GM12878 (cell line): Measurements from ENCODE around the gene GMPR2.

Experiments used
- GABPA ChIP-seq: IDR thresholded peaks from 2 replicates; pipeline ENCODE4 v1.6.1; 2014; ENCODE audit warnings: antibody characterized with exemption, low read depth, mild to moderate bottlenecking, inconsistent platforms
- KDM1A ChIP-seq: fragments of 200-600 bp; sonication (generic); IDR thresholded peaks from 2 replicates; pipeline ENCODE4 v1.6.1; 2016; ENCODE audit warnings: borderline replicate concordance
- NR2F1 ChIP-seq: fragments of 450-650 bp; conservative IDR thresholded peaks from 2 replicates; pipeline ENCODE4 v1.6.1; 2017; ENCODE audit warnings: mild to moderate bottlenecking
- POLR2A ChIP-seq: IDR thresholded peaks from 2 replicates; pipeline ENCODE4 v1.6.1; 2011; ENCODE audit warnings: low read depth, mild to moderate bottlenecking, low read length
- TARDBP ChIP-seq: IDR thresholded peaks from 2 replicates; pipeline ENCODE4 v1.6.1; 2016; ENCODE audit warnings: borderline replicate concordance
- TF ChIP-seq, protein P1 (sequence below), 3 experiments: IDR thresholded peaks in 2 of 3; conservative IDR thresholded peaks in 1 of 3; 2 replicates each; pipeline ENCODE4 v1.5.1; 2011; ENCODE audit warnings: low read depth in 3 of 3, low read length in 3 of 3, mild to moderate bottlenecking in 3 of 3, control low read depth in 2 of 3, moderate library complexity in 2 of 3, inconsistent platforms in 1 of 3, mixed read lengths in 1 of 3; ENCODE audit not compliant: control insufficient read depth in 2 of 3, insufficient read depth in 1 of 3; ENCODE audit errors: extremely low read depth in 1 of 3

GRCh38 chr14:24283796-24284460 is 51.2 kb downstream of the GMPR2 start:
- TF ChIP-seq, protein P1, sequence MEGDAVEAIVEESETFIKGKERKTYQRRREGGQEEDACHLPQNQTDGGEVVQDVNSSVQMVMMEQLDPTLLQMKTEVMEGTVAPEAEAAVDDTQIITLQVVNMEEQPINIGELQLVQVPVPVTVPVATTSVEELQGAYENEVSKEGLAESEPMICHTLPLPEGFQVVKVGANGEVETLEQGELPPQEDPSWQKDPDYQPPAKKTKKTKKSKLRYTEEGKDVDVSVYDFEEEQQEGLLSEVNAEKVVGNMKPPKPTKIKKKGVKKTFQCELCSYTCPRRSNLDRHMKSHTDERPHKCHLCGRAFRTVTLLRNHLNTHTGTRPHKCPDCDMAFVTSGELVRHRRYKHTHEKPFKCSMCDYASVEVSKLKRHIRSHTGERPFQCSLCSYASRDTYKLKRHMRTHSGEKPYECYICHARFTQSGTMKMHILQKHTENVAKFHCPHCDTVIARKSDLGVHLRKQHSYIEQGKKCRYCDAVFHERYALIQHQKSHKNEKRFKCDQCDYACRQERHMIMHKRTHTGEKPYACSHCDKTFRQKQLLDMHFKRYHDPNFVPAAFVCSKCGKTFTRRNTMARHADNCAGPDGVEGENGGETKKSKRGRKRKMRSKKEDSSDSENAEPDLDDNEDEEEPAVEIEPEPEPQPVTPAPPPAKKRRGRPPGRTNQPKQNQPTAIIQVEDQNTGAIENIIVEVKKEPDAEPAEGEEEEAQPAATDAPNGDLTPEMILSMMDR (IDR thresholded peaks at IDR 0.05 in 2 of 3, conservative IDR thresholded peaks at IDR 0.05 in 1 of 3; ENCODE audit: control insufficient read depth in 2 of 3, extremely low read depth in 1 of 3, insufficient read depth in 1 of 3, low read depth in 3 of 3, low read length in 3 of 3), result no peak
- no peak for TF ChIP-seq GABPA
- no peak for TF ChIP-seq POLR2A
- no peak for TF ChIP-seq NR2F1
- no peak for TF ChIP-seq TARDBP
- no peak for TF ChIP-seq KDM1A
